GM19468 (cell line): ENCODE measurements around the gene SYNE1.
"Not testable (repeated sequence)": the region's sequence is repeated elsewhere in the genome, so short reads cannot be mapped to it uniquely, and the experiment has no call there.

ENCODE experiments used
- ATAC-seq: cut with Tn5 transposase; IDR thresholded peaks from one replicate; pipeline ENCODE4 v1.9.1; 2021; ENCODE audit warnings: mild to moderate bottlenecking, moderate library complexity, moderate number of reproducible peaks; ENCODE audit not compliant: unreplicated experiment; ENCODE audit errors: extremely low read depth

The SYNE1 gene

GRCh38 chr6:152454003-152454402 lies 183.2 kb downstream of the SYNE1 start:
- no peak for ATAC-seq

- no peak for ATAC-seq
Observed at GRCh38 chr6:152453421-152453820, 183.7 kb downstream of the SYNE1 start.

- no peak for ATAC-seq
Observed at GRCh38 chr6:152452639-152453038, 184.5 kb downstream of the SYNE1 start.

GRCh38 chr6:152450519-152450918 lies 186.6 kb downstream of the SYNE1 start:
- no peak for ATAC-seq

- no peak for ATAC-seq
Observed at GRCh38 chr6:152441902-152442301, 195.3 kb downstream of the SYNE1 start.

- ATAC-seq: no peak
Observed at GRCh38 chr6:152435816-152436215, 201.3 kb downstream of the SYNE1 start.

- no peak for ATAC-seq
Observed at GRCh38 chr6:152432758-152433157, 204.4 kb downstream of the SYNE1 start.

GRCh38 chr6:152428126-152428525 lies 209.0 kb downstream of the SYNE1 start:
- no peak for ATAC-seq

GRCh38 chr6:152426276-152426675 lies 210.9 kb downstream of the SYNE1 start:
- ATAC-seq: no peak

- ATAC-seq: peak; percentile 39
Observed at GRCh38 chr6:152423216-152424103, 213.7 kb downstream of the SYNE1 start.

GRCh38 chr6:152421496-152421895 lies 215.7 kb downstream of the SYNE1 start:
- ATAC-seq: not testable (repeated sequence)

GRCh38 chr6:152420696-152421095 lies 216.5 kb downstream of the SYNE1 start:
- no peak for ATAC-seq

- ATAC-seq: no peak
Observed at GRCh38 chr6:152418551-152418950, 218.6 kb downstream of the SYNE1 start.

GRCh38 chr6:152416652-152417051 lies 220.5 kb downstream of the SYNE1 start:
- no peak for ATAC-seq

- ATAC-seq: no peak
Observed at GRCh38 chr6:152404936-152405595, 232.1 kb downstream of the SYNE1 start.

GRCh38 chr6:152404086-152404857 lies 232.9 kb downstream of the SYNE1 start:
- no peak for ATAC-seq

GRCh38 chr6:152402791-152403190 lies 234.4 kb downstream of the SYNE1 start:
- no peak for ATAC-seq

- ATAC-seq: no peak
Observed at GRCh38 chr6:152401978-152402377, 235.2 kb downstream of the SYNE1 start.

GRCh38 chr6:152399399-152399798 lies 237.8 kb downstream of the SYNE1 start:
- no peak for ATAC-seq

- no peak for ATAC-seq
Observed at GRCh38 chr6:152398993-152399392, 238.2 kb downstream of the SYNE1 start.

- ATAC-seq: no peak
Observed at GRCh38 chr6:152398316-152398715, 238.8 kb downstream of the SYNE1 start.
